ELF-1 (cell line): ENCODE measurements around the gene COX17.

Source experiments
- DNase-seq: peaks from one replicate; pipeline ENCODE4 v3.0.0-alpha.2; 2016; ENCODE audit warnings: low read depth, low spot score

The COX17 gene

DNA sequence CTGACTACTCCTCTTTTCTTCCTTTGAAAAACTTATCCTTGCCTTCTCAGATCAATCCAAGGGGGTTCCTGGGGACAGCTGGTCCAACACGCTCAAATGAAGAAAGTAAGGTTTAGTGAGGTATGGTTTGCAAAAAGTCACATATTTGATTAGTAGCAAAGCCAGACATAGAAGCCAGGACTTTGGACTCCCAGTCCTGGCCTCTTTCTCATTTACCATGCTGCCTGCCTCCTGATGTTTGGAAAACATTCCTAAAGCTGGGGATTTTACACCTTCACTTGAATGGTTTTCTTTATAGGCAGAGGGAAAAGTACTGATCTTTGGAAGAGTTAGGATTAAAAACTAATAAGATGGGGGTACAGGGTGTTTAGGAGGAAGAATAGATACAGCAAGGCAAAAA, 31.4 kb downstream of the COX17 start:
- no peak for DNase-seq

DNA sequence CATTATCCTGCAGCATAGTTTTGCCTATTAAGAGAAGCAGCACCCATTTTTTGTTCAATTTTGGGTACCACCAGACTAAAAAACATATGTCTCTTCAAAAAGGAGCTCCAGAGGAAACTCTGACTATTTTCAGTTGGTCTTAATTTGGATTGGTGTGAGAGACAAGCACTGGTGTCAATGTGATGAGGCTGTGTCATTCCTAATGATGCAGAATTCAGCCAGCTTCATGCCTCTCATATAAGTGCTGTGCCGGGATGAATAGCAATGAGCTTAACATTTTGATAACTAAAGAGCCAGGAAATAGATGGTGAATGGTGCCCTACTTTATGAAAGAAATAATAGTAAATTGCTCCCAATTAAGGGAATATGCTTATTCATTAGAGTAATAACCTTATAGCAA, 32.7 kb downstream of the COX17 start:
- DNase-seq = no peak

DNA sequence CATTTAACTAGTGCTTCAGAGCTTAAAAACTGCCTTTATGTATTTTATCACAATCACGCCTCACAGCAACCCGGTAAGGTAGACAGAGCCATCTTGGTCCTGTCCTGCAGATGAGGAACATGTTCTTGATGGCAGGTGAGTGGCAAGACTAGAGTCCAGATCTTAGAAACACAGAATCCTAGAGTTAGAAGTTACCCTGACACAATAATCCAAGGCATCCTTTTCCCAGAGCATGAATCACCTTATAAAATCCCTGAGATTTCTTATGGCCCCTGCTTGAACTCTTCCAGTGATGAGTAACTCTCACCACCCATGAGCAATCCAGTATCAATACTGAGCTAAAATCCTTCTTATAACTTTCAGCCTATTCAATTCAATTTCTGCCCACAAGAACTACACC, 33.7 kb downstream of the COX17 start:
- DNase-seq = no peak

DNA sequence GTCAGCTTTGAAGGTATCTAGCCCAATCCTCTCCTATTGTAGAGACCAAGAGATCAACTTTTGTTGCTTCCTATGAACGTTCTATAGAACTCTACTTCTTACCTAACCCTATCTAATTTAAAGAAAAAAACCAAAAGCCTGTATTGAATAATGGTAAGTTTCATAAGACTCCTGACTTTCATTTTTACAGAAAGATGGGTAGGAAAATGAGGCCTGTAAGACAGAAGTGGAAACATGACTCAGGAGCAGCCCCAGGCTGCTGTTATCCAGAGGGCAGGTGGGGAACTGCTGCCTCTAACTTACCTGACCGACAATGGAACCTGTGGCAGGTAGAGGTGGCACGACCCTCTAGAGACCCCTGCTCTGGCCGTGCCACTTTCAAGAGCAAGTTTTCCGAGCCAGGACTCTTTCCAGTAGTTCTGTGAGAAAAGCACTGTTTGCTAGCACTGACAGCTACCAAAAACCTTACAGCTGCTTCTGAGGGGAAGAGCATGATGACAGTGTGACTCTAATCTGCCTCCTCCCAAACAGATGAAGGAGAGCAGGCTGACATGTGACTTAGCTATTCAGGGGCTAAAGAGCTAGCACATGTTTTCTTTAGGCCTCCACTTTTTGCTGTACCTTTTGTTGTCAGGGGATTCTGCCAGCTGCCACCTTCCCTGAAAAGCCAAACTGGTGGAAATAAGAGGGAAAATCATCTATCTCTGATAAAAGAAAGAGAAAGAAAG, 34.3 kb downstream of the COX17 start:
- DNase-seq = no peak

DNA sequence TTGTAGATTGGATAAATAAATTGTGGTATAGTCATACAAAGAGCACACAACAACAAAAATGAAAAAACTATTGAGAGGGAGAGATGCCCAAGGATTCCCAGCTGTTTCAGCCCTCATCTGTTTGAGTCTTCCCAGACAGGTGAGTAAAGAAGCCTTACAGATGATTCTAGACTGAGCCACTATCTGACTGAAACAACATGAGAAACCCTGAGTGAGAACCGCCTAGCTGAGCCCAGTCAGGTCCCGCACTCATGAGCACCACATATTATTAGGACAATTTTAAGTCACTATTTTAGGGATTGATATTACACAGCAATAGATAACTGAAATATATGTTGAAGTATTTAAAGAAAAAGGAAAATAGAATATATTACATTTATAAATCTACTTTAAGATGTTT, 35.8 kb downstream of the COX17 start:
- no peak for DNase-seq

DNA sequence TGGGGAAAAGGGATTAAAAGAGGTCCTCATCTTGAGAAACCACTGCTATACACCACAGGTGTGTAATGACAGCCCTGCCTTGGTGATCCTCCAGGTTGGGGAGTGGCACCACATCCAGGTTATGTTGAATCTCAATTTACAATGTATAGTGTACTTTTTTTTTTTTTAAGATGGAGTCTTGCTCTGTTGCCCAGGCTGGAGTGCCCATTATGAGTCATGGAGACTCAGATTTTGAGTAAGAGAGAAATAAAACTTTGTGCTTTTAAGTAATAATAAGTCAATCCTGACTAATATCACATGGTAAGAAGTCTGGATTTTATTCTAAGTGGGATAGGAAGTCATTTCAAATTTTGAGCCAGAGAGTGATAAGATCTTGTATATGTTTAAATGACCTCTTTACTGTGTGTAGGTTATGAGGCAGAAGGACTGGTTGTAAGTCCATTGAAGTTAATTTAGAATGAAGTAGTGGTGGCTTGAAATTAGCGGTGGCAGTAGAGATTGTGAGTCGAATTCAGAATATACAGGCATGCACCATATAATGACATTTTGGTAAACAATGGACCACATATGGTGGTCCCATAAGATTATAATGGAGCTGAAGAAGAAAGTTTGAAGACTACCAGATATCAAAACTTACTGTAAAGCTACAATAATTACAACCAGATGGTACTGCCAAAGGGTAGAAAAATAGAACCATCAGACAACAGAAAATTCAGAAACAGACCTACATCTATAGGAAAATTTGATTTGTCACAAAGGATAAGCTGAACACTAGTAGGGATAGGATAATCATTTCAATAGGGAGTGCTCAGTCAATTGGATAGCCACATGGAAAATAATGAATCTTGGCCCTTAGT, 37.5 kb downstream of the COX17 start:
- no peak for DNase-seq

DNA sequence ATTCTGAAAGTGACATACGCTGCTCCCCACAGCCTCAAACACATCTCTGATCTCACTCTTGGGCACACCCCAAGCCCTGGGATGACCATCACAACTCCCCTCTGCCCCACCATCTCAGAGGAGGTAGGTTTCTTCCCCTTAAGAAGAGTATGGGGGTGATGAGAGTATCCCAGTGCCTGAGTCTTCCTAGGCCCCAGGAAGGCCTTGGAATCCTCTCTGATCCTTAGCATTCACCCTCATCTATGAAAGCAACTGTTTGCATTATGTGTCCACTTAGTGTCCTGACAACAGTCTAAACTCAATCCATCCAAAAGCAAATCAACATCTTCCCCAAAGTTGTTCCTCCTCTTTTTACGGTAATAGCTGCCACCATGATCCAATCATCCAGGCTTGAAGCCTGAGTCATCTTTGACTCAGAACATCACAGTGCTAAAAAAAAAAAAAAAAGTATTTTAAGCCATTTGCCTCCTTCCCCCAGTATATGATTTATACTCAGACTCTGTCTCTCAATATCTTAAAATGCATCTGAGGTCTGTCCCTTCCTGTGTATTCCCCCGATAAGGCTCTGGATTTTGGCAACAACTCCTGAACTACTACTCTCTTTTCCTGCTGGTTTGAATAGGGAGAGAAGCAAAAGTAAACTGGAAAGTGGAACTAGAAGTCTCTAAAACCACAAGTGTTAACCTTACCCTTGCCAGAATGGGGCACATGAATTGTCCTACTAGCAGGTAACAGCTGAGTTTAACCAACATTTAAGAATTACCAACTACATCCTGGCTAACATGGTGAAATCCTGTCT, 39.3 kb downstream of the COX17 start:
- DNase-seq = no peak

DNA sequence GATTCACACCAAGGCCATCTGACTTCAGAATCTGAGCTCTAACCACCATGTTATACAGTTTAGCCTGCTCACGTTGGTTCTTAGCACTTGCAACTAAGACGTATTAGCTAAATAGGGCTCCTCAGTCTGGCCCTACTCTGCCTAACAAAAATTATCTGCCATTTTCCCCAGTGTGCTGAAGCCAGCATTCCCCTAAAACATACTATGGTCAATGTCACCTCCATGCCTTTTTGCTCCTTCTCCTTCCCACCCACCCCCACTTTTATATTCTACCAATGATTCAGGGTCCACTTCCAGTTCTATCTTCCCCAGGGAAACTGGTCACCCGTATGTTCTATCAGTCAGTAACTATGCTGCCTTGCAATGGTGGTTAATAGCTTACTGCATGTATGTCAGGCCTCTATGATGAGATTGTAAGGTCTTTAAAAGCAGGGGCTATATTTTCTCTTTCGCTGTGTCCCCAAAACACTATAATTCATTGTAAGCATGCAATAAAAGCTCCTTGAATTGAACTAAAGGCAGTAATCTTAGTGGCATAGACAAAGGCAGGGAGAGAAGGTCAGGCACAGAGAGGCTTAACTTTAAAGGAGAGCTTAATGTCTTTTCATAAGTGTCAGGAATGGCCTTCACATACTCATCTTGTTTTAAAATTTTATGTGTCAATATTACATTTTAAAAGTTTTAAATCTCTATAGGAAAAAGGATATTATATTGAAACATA, 40.2 kb downstream of the COX17 start:
- DNase-seq = no peak

DNA sequence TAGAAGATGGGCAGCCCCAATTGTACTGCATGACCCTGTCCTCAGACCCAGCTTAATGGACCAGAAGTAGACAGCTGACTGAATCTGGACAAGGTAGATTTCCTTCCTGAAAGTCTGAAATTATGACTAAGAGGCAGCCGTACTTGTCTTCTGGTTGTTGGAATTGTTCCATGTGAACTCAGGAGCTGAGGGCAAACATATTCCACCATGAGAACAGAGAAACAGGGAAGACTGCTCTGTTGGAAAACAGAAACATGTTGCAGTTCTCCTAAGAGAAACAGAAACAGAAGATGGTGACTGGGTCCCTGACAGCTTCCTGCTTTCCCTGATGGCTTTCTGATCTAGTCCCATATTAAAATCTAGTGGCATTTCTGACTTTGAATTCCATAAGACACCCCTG, 41.0 kb downstream of the COX17 start:
- no peak for DNase-seq

DNA sequence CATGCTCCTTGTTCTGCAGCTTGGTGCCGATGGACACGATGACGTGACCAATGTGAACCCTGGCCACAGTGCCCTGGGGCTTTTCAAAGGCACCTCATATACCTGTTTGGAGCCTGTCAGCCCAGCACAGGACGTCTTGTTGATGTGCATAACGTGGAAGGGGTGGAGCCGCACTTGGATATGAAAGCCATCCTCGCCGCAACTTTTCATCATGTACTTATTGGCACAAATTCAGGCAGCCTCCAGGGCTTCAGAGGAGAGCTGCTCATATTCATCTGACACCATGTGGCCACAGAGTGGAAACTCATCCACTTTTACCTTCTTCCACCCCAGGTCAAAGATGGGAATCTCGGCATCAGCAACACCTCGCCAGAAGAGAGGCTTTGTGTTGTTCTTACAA, 41.5 kb downstream of the COX17 start:
- no peak for DNase-seq

DNA sequence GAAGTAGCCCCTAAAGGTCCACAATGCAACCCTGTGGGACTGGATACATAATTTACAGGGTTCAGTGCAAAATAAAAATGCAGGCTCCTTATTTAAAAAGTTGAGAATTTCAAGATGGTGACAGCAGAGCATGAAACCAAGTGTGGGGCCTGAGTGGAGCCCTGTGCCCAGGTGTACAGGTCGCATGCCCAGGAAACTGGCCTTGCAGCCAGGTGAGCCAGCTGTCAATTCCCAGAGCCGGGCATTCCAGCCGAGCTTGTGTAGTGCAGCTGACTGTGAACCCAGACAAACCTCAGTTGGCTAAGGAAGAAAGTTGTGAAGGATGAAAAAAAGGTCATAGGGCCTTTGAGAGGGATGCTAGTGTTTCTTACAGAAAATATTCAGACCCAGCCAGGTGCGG, 44.4 kb downstream of the COX17 start:
- no peak for DNase-seq

DNA sequence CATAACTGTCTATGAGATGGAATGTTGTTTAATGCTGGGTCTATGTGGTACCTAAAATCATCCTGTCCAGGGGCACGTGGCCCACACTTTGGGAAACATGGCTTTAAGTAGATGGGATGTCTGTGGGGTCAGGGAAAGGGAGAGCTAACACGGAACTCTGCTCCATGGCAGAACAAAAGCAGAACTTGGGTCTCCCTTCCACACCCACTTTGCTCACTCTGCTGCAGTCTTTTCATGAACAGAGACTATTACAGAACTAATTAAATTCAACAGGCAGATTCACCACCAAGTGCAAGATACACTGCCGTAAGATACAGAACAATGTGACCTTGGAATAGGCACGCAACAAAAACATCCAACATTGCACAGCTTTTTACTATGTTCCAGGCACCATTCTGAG, 45.0 kb downstream of the COX17 start:
- DNase-seq = no peak

DNA sequence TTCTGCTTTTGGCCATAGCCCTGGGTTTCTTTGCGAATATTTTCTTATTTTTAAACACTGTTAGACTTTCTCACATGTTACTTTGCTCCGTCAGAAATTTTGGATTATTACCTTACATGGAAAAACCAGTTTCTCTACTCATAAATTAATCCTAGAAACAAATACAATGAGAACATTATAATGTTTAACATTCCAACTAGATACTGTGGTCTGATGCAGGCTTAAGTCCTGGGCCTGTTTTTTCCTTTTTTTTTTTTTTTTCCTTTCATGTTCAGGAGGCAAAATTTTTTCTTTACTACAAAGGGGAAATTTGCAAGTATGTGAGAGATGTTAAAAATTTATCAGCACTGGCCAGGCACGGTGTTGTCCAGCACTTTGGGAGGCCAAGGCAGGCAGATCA, 45.7 kb downstream of the COX17 start:
- DNase-seq = no peak

DNA sequence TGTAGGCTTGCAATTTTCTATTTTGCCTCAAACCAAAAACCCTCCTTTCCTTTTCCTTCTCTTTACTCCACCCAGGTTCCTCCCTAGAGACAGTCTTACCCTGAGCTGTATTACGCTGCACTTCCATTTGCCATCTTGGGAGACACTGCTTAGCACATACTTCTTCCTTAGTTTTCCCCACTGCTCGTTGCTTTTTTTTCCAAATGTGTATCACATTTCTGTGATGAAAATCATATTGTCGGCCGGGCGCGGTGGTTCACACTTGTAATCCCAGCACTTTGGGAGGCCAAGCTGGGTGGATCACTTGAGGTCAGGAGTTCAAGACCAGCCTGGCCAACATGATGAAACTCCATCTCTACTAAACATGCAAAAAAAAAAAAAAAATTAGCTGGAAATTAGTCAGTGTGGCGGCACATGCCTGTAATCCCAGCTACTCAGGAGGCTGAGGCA, 46.3 kb downstream of the COX17 start:
- DNase-seq = no peak

DNA sequence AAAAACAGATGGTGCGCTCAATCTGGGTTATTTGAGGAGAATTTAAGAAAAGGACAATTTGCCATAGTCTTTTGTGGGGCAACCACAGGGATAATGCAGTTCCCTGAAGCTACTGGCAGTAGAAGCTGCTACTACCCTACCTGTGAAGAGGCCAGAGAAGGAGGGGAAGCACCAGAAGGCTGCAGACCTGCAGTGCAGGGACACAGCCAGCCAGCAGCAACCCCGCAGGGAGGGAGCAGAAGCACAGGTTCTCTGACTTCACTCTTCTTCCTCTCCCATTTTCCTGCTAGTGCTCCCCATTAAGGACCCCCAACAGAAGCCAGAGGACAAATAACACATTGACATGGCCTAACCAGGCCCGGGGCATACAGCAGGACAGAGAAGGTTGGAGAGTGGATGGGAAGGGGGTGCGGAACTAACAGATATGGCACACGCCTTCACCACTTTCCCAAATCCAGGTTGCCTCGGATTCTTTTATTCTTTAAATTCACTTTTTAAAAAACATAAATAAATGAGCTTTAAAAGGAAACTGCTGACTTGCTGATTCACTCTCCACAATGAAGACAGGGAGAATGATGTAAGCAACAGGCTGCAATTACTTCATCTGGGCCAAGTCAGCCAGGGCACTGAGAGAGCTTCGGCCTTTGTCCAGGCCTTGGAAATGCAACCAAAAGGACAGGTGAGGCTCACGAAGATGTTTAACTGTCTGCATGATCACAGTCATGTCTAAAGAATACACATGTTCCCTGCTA, 46.9 kb downstream of the COX17 start:
- no peak for DNase-seq

DNA sequence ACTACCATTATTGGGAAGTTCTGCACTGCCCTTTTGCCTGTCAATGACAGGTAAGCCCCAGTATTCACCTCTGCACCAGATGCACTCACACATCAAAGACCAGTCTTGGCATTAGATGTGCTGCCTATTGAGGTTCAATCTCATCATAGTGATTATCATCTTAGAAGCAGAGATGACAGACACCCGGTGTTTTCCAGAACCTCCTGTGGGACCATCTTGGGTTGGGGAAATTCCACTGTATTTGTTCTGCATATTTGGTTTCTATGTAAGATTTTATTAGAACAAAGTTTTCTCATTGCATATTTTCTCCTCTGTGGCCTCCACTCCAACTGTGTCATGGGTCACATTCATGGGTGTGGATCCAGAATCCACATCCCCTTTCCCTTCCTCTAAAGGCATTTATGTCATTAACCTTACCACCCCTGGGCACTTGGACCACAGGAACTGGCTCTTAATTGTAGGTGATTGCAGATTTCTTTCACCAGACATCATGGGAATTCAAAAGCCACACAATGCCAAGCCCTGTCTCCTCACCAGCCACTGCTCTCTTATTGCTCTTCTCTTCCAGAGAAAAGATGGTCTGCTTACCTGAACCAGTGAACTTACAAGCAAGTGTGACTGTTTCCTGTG, 48.3 kb downstream of the COX17 start:
- no peak for DNase-seq

DNA sequence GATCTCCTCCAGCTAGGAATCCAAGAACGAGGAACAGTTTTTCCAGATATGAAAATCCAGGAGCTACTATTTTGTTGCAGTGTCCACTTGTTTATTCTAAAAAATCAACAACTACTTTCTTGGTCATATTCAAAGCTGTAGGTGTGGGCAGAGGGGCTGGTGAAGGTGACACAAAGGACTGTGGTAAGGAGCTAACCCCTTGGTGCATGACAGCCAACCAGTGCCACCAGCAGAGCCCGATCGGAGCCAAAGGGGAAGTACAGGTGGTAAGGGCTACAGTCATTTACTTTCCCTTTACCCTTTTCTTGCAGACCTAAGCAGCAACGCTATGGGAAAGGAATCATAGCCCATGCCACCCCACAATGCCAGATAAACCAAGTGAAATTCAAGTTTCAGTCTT, 48.8 kb downstream of the COX17 start:
- DNase-seq = no peak

DNA sequence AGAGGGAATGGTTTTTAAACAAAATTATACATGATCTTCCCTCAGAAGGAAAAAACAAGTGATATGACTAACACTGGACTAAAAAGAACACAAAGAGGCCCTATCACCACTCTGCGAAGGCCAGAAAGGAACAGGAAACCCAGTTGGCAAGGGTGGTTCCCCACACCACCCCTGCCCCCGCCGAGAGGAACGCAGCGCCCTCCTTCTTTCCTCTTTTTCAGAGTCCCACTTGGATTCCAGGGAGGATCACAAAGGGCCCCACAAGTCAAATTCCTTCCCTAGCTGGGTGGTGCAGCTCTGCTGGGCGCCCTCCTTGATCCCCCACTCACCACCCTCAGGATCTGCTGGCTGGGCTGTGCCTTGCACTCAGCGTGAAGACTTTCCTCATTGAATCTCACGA, 49.7 kb downstream of the COX17 start:
- DNase-seq = no peak

DNA sequence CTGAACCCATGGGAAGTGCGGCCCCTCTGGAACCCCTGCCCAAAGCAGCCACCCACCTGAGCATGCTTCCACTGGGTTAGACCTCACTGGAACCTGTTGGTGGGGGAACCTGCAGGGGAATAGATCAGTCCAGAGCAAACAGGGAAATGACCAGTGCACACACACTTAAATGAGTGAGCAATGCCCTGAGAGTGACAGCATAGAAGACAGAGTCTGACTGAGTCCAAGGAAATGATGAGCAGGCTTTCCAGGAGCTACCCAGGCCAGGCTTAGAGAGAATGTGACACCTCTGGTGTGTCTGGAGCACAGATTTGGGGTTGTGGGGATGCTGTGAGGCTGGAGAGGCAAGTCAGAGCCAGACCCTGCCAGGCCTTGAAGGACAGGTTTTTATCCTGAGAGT, 51.0 kb downstream of the COX17 start:
- no peak for DNase-seq

DNA sequence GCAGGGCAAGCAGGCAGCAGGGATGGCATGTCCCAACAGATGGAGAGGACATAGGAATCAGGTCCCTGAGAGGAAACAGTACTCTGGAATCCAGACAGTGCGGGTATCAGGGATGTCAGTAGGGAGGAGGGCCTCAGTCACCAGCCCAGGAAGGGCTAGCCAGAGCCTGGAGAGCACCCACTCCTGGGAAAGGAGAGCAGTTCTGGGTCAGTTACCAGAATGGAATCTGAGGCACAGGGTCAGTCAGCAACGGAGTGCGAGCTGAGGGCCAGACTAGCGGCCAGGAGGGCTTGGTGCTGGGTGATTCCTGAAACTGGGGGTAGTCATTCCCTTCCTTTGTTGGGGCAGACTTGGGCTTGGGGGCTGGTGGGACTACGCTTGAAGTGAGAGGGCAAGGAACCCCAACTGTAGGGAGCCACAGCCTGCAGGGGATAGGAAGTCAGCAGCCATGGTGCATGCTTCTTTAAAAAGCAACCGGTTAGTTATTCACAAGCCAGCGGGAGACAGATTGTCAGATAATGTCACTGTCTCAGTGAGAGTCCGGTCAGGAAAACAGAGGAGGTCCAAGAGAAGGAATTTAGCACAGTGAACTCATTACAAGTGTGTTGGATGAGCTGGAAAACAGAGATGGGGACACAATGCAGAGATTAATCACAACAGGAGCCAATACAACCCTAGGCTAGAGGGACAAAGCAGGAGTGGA, 51.6 kb downstream of the COX17 start:
- no peak for DNase-seq
